ENCODE data around the gene RAB31.

DNA sequence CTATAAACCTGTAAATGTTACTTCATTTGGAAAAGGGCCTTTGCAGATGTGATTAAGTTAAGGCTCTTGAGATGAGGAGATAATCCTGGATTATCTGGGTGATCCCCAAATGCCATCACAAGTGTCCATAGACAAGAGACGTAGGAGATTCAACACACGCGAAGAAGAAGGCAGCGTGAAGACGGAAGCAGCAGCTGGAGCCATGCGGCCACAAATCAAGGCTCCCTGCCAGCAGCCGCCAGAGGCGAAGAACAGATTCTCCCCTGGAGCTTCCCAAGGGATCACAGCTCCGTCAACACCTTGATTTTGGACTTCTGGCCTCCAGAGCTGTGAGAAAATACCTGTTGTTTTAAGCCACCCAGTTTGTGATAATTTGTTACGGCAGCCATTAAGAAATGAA, 194.7 kb downstream of the RAB31 start:
- TF ChIP-seq CTCF (IDR thresholded peaks at IDR 0.05; ENCODE audit: low read depth, low read length) (no peak), MYC (IDR thresholded peaks at IDR 0.05; ENCODE audit: low read depth, low read length) (no peak), MAX (IDR thresholded peaks at IDR 0.05; ENCODE audit: low read depth, low read length) (no peak), POLR2A (IDR thresholded peaks at IDR 0.05; ENCODE audit: extremely low read depth, insufficient read length) (no peak)
